Endothelial cell of umbilical vein (primary cell): ENCODE measurements around the gene MRPS35. TPM values are rescaled to one million over a fixed set of nuclear protein-coding genes. Genes with fewer than 3 reads are reported as not detected.

Source experiments
- BruUV-seq: library from RNA; stranded (reverse); fragments of 400-500 nt; replicated peaks from 2 replicates; lab custom pipeline; 2021; lab: Mats Ljungman, UMichigan
- CTCF ChIA-PET: fragments of 300-600, 350-600 bp; sonication (Branson Sonifier 250); formaldehyde crosslinking; loops from one replicate; lab custom pipeline; 2021; ENCODE audit warnings: antibody characterized with exemption, inconsistent platforms; lab: Charles Lee
- POLR2A ChIA-PET: fragments of 300-600, 350-600 bp; sonication (Branson Sonifier 250); formaldehyde crosslinking; loops from one replicate; lab custom pipeline; 2021; ENCODE audit warnings: antibody characterized with exemption, inconsistent platforms; lab: Charles Lee
- DNase-seq: peaks from one replicate; pipeline ENCODE4 v3.0.0-alpha.2; 2011; ENCODE audit warnings: low read depth, low spot score
- FAIRE-seq: peaks from 2 replicates; lab custom pipeline; 2011; peaks lifted over from hg19 to GRCh38; lab: Jason Lieb, UNC
- H2AFZ ChIP-seq: 2 replicates; pipeline ENCODE4 v1.6.0; 2012; ENCODE audit warnings: low read depth, low read length, control low read depth, inconsistent platforms
- H3K27ac ChIP-seq: 2 replicates; pipeline ENCODE4 v1.5.1; 2011; ENCODE audit warnings: low read depth, mild to moderate bottlenecking, control low read depth, low read length, moderate library complexity; ENCODE audit not compliant: insufficient read depth
- H3K27me3 ChIP-seq, 2 experiments: 2 replicates each; pipeline versions ENCODE4 v1.6.0 to v1.6.1; 2011; ENCODE audit warnings: low read length in 2 of 2, mixed read lengths in 1 of 2; ENCODE audit not compliant: control insufficient read depth in 2 of 2, insufficient read depth in 2 of 2
- H3K36me3 ChIP-seq, 2 experiments: 2 replicates in 1 of 2; 3 replicates in 1 of 2; pipeline ENCODE4 v1.5.1; 2011; ENCODE audit warnings: low read length in 2 of 2, mild to moderate bottlenecking in 1 of 2, moderate library complexity in 1 of 2; ENCODE audit not compliant: control insufficient read depth in 2 of 2, insufficient read depth in 2 of 2; ENCODE audit errors: extremely low read depth in 1 of 2
- H3K4me1 ChIP-seq: 3 replicates; pipeline ENCODE4 v1.5.1; 2011; ENCODE audit warnings: mild to moderate bottlenecking, low read length; ENCODE audit not compliant: control insufficient read depth, insufficient read depth; ENCODE audit errors: extremely low read depth
- H3K4me2 ChIP-seq: 2 replicates; pipeline ENCODE4 v1.6.1; 2011; ENCODE audit warnings: low read length, control low read depth, mixed read lengths; ENCODE audit not compliant: insufficient read depth
- H3K4me3 ChIP-seq, 3 experiments: fragments of 200-600 bp in 1 of 3; sonication (generic), shearing (Covaris generic) in 1 of 3; replicated peaks in 1 of 3; 2 replicates each; pipeline ENCODE4 v1.5.1; 2011 to 2016; ENCODE audit warnings: control low read depth in 3 of 3, low read length in 3 of 3, mild to moderate bottlenecking in 2 of 3, inconsistent platforms in 1 of 3, low read depth in 1 of 3, moderate library complexity in 1 of 3; ENCODE audit not compliant: insufficient read depth in 1 of 3
- H3K79me2 ChIP-seq: 2 replicates; pipeline ENCODE4 v1.6.0; 2012; ENCODE audit warnings: low read length, inconsistent platforms; ENCODE audit not compliant: control insufficient read depth, insufficient read depth
- H3K9ac ChIP-seq: replicated peaks from 2 replicates; pipeline ENCODE3; 2011; ENCODE audit warnings: low read length, control low read depth; ENCODE audit not compliant: insufficient read depth; ENCODE audit errors: extremely low read depth
- H3K9me1 ChIP-seq: replicated peaks from 3 replicates; pipeline ENCODE4 v1.6.0; 2011; ENCODE audit warnings: mild to moderate bottlenecking, low read length; ENCODE audit not compliant: control insufficient read depth, insufficient read depth; ENCODE audit errors: extremely low read depth
- H3K9me3 ChIP-seq: replicated peaks from 2 replicates; pipeline ENCODE4 v1.5.1; 2012; ENCODE audit warnings: low read length, inconsistent platforms; ENCODE audit not compliant: control insufficient read depth, insufficient read depth
- H4K20me1 ChIP-seq: replicated peaks from 2 replicates; pipeline ENCODE3; 2011; ENCODE audit warnings: mild to moderate bottlenecking, low read length; ENCODE audit not compliant: control insufficient read depth, insufficient read depth; ENCODE audit errors: extremely low read depth
- CTCF ChIP-seq, 2 donors: IDR thresholded peaks; 1 replicate in 1 of 2; 2 replicates in 1 of 2; pipeline ENCODE4 v1.5.1; 2011; ENCODE audit warnings: low read length in 2 of 2, mild to moderate bottlenecking in 2 of 2, moderate library complexity in 2 of 2, control low read depth in 1 of 2, inconsistent platforms in 1 of 2, low read depth in 1 of 2; ENCODE audit not compliant: insufficient read depth in 1 of 2; ENCODE audit errors: extremely low read depth in 1 of 2
- FOS ChIP-seq: IDR thresholded peaks from 2 replicates; pipeline ENCODE4 v1.6.1; 2011; ENCODE audit warnings: mild to moderate bottlenecking, low read length, moderate library complexity, borderline replicate concordance; ENCODE audit not compliant: insufficient read depth
- GATA2 ChIP-seq: IDR thresholded peaks from 2 replicates; pipeline ENCODE4 v1.7.0; 2011; ENCODE audit warnings: low read depth, mild to moderate bottlenecking, moderate library complexity, mixed read lengths, low read length; ENCODE audit not compliant: insufficient read length, insufficient read depth
- JUN ChIP-seq: IDR thresholded peaks from 2 replicates; pipeline ENCODE4 v1.6.1; 2011; ENCODE audit warnings: borderline replicate concordance, low read depth; ENCODE audit not compliant: insufficient read length, insufficient read depth
- MAX ChIP-seq: IDR thresholded peaks from 2 replicates; pipeline ENCODE4 v1.6.1; 2011; ENCODE audit not compliant: insufficient read depth, insufficient read length
- MYC ChIP-seq: IDR thresholded peaks from one replicate; pipeline ENCODE4 v1.6.1; 2011; ENCODE audit warnings: mild to moderate bottlenecking, low read depth, low read length
- dilution Hi-C: fragments of 300-500 bp; cut with MboI; formaldehyde crosslinking; loops from one replicate; pipeline ENCODE4 v1.15.0; 2019; ENCODE audit warnings: low sequenced_read_pairs; ENCODE audit not compliant: extremely low pct_ligation_motif_present
- intact Hi-C: fragments of 100-400 bp; cut with micrococcal nuclease; formaldehyde crosslinking; loops from one replicate; pipeline ENCODE4 v1.10.0; 2022
- polyA plus RNA-seq, 4 experiments: library from polyadenylated mRNA; depleted of rRNA in 3 of 4; stranded (reverse) in 3 of 4; unstranded in 1 of 4; fragments of >200 nt; gene quantifications; 2 replicates each; pipeline versions ENCODE4 v1.2.1 to v1.2.3, GENCODE V29; 2011 to 2012; ENCODE audit warnings: missing spikeins in 1 of 4
- total RNA-seq: library from RNA; stranded (reverse); gene quantifications from 2 replicates; pipeline ENCODE4 v1.2.3, GENCODE V29; 2021

The MRPS35 gene
- total and polyA plus RNA-seq, 2 donors (not counting 3 experiments of a cell fraction or from before 2014, with no cell fraction given), result 22.7 to 38.6 TPM

- Histone ChIP-seq H3K36me3 (peaks cover 30 to 37% of the 10 kb centered on the region in 2 experiments), H3K9me1 (no peaks in the 10 kb centered on the region), H3K79me2 (no peaks in the 10 kb centered on the region), H3K27ac (no peak overlapping the region), H4K20me1 (no peaks in the 10 kb centered on the region), H3K4me3 (no peak overlapping the region), H3K27me3 (no peaks in the 10 kb centered on the region), H3K9ac (no peak overlapping the region), H3K4me2 (no peak overlapping the region), H3K4me1 (no peaks in the 10 kb centered on the region), H3K9me3 (no peaks in the 10 kb centered on the region), H2AFZ (no peak overlapping the region)
- TF ChIP-seq GATA2, result no peak
- no peak for TF ChIP-seq JUN
- no peak for TF ChIP-seq MYC
- FAIRE-seq (no peak), DNase-seq (no peak)
- no TSS peak for BruUV-seq
- dilution Hi-C loops, result no loop called here
- intact Hi-C loops, result no loop called here
- POLR2A ChIA-PET, result no interaction called here
- CTCF ChIA-PET, result interaction anchor here (0.9 kb wide), 1 partner anchor 19 kb away, joined by 3 read pairs; no protein-coding TSS in a partner anchor
Observed at GRCh38 chr12:27689558-27690180, 21.0 kb upstream of the MRPS35 start.

DNA sequence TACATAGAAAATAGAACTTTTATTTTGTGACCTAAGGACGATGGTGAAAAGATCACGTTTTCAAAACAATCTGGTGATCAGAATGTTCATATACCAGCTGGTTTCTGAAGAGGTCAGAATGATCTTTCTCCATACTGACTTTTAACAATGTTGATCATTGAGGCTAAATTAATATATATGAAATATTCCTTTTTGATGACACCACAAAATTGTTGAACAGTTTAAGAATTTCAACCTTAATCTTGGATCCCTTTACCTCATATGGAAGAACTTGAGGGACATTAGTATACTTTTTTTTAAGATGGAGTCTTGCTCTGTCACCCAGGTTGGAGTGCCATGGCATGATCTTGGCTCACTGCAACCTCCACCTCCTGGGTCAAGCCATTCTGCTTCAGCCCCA, 17.2 kb upstream of the MRPS35 start:
- peaks cover 34 to 36% of the 10 kb centered on the region in 2 experiments for H3K36me3 ChIP-seq
- FAIRE-seq (no peak), DNase-seq (no peak)
- no peak overlapping the region for H3K9ac ChIP-seq
- H3K4me3 ChIP-seq, result no peak overlapping the region
- H3K9me1 ChIP-seq, result no peaks in the 10 kb centered on the region
- H3K27me3 ChIP-seq, result no peaks in the 10 kb centered on the region
- ChIA-PET POLR2A (no interaction called here), CTCF (no interaction called here)
- dilution Hi-C loops (no loop called here), intact Hi-C loops (no loop called here)
- H2AFZ ChIP-seq, result no peak overlapping the region
- H3K27ac ChIP-seq, result no peak overlapping the region
- H3K79me2 ChIP-seq, result no peaks in the 10 kb centered on the region
- no peaks in the 10 kb centered on the region for H3K9me3 ChIP-seq
- TF ChIP-seq GATA2 (no peak), JUN (no peak), MAX (no peak), MYC (no peak), FOS (no peak), CTCF (IDR thresholded peaks at IDR 0.05; ENCODE audit: extremely low read depth in 1 of 2, insufficient read depth in 1 of 2, low read depth in 1 of 2, low read length in 2 of 2) (no peak)
- H4K20me1 ChIP-seq, result no peaks in the 10 kb centered on the region
- BruUV-seq, result no TSS peak
- H3K4me1 ChIP-seq, result no peaks in the 10 kb centered on the region
- no peak overlapping the region for H3K4me2 ChIP-seq
